Activated gamma-delta T cell treated with anti-CD3 and anti-CD28 coated beads, Interleukin-2, amount 50 U/mL, for 16 hours (primary cell): ENCODE data around the gene DCC.

Experiments
- DNase-seq: peaks from one replicate; pipeline ENCODE4 v3.0.0-alpha.2; 2020; ENCODE audit warnings: low read depth

DCC gene, protein sequence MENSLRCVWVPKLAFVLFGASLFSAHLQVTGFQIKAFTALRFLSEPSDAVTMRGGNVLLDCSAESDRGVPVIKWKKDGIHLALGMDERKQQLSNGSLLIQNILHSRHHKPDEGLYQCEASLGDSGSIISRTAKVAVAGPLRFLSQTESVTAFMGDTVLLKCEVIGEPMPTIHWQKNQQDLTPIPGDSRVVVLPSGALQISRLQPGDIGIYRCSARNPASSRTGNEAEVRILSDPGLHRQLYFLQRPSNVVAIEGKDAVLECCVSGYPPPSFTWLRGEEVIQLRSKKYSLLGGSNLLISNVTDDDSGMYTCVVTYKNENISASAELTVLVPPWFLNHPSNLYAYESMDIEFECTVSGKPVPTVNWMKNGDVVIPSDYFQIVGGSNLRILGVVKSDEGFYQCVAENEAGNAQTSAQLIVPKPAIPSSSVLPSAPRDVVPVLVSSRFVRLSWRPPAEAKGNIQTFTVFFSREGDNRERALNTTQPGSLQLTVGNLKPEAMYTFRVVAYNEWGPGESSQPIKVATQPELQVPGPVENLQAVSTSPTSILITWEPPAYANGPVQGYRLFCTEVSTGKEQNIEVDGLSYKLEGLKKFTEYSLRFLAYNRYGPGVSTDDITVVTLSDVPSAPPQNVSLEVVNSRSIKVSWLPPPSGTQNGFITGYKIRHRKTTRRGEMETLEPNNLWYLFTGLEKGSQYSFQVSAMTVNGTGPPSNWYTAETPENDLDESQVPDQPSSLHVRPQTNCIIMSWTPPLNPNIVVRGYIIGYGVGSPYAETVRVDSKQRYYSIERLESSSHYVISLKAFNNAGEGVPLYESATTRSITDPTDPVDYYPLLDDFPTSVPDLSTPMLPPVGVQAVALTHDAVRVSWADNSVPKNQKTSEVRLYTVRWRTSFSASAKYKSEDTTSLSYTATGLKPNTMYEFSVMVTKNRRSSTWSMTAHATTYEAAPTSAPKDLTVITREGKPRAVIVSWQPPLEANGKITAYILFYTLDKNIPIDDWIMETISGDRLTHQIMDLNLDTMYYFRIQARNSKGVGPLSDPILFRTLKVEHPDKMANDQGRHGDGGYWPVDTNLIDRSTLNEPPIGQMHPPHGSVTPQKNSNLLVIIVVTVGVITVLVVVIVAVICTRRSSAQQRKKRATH (N-terminal part only)

GRCh38 chr18:52339891-52340371 lies at the start of gene DCC:
Gene DCC (plus strand): TSS chr18:52340197. CDS start chr18:52340788, 591 bp downstream.
- DNase-seq = no peak

DNA sequence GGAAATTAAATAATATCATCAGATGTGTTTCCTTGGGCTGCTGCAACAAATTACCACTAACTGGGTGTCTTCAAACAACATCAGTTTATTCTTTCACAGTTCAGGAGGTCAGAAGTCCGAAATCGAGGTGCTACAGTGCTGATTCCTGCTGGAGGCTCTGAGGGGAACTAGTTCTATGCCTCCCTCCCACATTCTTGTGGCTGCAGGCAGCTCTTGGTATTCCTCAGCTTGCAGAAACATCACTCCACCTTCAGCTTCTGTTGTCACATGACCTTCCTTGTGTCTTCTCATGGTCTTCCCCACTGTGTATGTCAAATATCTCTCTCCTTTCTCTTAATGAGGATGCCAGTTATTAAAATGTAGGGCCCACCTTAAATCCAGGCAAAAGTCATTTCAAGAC lies 29.3 kb upstream of the DCC start:
- no peak for DNase-seq

- DNase-seq = no peak
These were observed 28.7 kb upstream of the DCC start for GRCh38 chr18:52311331-52311730.

GRCh38 chr18:52312346-52312745 lies 27.7 kb upstream of the DCC start:
- no peak for DNase-seq

- no peak for DNase-seq
These were observed 26.8 kb upstream of the DCC start for GRCh38 chr18:52313213-52313612.

DNA sequence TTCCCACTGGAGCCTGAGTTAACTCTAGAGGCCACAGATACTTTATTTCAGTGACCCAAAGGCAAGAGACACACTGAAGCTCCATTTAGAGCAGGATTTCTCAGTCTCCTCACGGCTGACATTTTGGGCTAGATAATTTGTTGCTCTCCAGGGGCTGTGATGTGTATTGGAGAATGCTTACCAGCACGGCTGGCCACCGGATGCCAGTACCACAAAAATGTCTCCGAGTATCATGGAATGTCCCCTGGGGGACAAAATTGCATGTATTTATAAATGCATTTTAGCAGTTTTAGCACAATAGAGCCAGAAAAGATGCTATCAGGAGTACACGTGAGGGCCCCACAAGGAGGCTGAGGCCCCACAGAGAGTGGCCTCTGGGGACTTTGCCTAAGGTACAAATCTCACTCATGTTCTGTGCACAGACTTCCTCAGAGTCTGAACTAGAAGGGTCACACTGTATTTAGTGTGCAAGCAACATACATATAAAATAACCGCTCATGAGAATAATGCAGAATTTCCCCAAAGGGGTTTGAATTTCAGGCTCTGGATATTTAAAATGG lies 20.5 kb upstream of the DCC start:
- no peak for DNase-seq

GRCh38 chr18:52322307-52322706 lies 17.7 kb upstream of the DCC start:
- no peak for DNase-seq

GRCh38 chr18:52323802-52324201 lies 16.2 kb upstream of the DCC start:
- no peak for DNase-seq

- no peak for DNase-seq
These were observed 14.0 kb upstream of the DCC start for GRCh38 chr18:52325997-52326396.

- DNase-seq = no peak
These were observed 6.1 kb upstream of the DCC start for GRCh38 chr18:52333860-52334259.

DNA sequence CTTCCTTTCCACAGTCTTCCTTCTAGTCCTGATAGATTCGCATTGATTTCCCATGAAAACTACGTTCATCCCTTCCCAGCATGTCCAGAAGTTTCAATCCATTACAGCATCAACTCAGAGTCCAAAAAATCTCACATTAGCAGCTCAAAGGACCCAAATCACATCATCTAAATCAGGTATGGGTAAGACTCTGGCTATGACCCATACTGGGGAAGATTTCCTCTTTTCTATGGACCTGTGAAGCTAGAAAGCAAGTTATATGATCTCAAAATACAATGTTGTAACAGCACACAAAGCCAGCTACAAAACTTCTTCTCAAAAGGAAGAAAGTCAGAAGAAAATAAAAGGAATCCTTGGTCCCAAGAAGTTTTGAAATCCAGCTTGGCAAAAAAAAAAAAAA lies 5.7 kb upstream of the DCC start:
- DNase-seq = no peak

DNA sequence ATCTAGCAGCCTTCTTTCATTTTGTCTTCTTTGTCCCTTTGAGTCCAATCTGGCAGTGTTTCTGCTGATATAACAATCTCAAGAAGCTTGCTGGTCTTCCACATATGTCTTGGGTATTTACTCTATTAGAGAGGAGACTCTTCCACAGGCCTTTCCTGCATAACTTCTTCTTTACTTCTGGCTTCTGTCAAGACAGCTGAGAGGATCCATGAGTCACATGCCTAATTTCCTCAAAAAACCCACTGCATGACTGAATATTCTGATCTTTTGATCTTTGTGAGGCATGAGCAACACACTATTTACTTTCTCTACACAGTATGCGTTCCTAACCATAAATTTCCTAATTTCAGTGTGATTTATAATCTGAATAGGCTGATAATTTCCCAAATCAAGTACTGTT lies 5.1 kb upstream of the DCC start:
- no peak for DNase-seq

GRCh38 chr18:52337276-52337675 lies 2.7 kb upstream of the DCC start:
- no peak for DNase-seq

GRCh38 chr18:52340406-52341102 lies 557 bp downstream of the DCC start:
- DNase-seq = no peak

- DNase-seq = no peak
These were observed 1.1 kb downstream of the DCC start for GRCh38 chr18:52341103-52341432.

GRCh38 chr18:52341608-52342381 lies 1.8 kb downstream of the DCC start:
- DNase-seq = no peak

GRCh38 chr18:52342456-52342855 lies 2.5 kb downstream of the DCC start:
- no peak for DNase-seq

DNA sequence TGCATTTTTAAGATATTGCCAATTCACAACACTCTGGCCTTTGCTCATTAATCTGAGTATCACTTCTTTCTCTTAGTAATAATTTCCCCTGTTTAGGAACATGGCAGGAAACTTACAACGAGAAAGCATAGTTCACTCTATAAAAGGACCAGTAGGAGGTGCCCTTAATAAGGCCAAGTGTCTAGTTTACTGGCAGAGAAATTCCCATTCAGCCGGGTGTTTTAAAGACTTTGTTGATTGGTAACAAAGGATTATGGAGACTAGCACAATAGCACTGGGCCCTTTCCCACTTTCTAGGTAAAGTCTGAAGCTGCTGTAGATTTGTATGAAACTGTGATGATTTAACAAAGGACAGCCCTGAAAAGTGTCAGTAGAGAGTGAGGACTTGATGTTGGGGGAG lies 3.1 kb downstream of the DCC start:
- DNase-seq = no peak

DNA sequence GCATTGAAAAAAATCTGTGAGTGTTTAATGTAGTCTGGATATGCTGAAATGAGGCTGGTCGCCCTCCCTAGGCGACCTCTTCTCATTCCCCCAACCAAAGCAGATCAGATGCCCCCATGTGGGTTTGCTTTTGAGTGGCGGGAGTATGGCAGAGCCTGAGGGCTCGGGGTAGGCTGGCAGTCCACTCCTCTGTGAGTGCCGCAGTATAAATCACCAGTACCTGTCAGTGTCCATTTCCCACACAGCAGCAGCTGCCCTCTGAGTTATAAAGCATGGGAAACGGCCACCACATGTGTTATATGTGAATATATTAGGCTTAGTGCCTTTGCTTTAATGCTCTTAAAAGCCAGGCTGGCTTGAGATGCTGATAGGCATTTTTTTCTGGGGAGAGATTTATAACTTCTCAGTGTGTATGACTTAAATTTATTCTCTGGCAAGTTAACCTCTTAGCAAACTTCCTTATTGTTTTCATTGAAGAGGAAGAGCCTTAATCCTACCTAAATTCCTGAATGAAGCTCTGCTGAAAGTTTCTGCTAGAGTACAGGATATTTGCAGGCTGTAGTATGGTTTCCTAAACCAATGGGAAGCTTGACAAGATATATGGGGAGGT lies 3.8 kb downstream of the DCC start:
- DNase-seq = no peak

DNA sequence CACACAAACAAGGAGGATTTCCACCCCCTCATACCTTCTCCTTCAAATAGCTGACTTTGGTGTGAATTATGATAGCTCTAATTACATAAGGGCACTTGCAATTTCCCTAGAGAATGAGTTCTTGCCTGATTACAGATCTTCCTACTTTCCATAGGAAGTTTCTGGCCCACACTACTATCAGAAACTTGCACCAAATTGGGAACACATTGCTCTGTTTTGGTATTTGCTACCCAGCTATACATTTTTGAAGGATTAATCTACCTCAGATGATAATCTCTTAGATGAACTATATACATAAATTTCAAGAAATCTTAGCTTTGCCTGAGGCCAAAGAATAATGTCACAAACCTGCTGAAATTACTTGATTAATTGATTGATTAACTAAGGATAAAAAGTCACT lies 4.9 kb downstream of the DCC start:
- DNase-seq = no peak

- no peak for DNase-seq
These were observed 5.4 kb downstream of the DCC start for GRCh38 chr18:52345428-52345827.
